ENCODE measurements around the gene LAP3.

GRCh38 chr4:17577665-17578481, 875 bp downstream of the LAP3 start:
- TF ChIP-seq, protein P1, sequence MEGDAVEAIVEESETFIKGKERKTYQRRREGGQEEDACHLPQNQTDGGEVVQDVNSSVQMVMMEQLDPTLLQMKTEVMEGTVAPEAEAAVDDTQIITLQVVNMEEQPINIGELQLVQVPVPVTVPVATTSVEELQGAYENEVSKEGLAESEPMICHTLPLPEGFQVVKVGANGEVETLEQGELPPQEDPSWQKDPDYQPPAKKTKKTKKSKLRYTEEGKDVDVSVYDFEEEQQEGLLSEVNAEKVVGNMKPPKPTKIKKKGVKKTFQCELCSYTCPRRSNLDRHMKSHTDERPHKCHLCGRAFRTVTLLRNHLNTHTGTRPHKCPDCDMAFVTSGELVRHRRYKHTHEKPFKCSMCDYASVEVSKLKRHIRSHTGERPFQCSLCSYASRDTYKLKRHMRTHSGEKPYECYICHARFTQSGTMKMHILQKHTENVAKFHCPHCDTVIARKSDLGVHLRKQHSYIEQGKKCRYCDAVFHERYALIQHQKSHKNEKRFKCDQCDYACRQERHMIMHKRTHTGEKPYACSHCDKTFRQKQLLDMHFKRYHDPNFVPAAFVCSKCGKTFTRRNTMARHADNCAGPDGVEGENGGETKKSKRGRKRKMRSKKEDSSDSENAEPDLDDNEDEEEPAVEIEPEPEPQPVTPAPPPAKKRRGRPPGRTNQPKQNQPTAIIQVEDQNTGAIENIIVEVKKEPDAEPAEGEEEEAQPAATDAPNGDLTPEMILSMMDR (IDR thresholded peaks at IDR 0.05) = peak in 1 of 4 experiments; percentile 11
- no peak for TF ChIP-seq POLR2A (IDR thresholded peaks at IDR 0.05)

All from uterus (tissue), 2 donors.